Fibroblast of pulmonary artery (primary cell): ENCODE results near the gene ZNF74.
"Not testable (repeated sequence)": the region's sequence is repeated elsewhere in the genome, so short reads cannot be mapped to it uniquely, and the experiment has no call there.

Source experiments
- DNase-seq: peaks from one replicate; pipeline ENCODE4 v3.0.0-alpha.2; 2010; ENCODE audit warnings: low read depth
- H3K4me3 ChIP-seq: replicated peaks from 2 replicates; pipeline ENCODE4 v1.5.1; 2011; ENCODE audit warnings: low read depth, mild to moderate bottlenecking, control low read depth, low read length, moderate library complexity
- TF ChIP-seq, protein P1 (sequence below): IDR thresholded peaks from 2 replicates; pipeline ENCODE4 v1.5.1; 2011; ENCODE audit warnings: mild to moderate bottlenecking, control low read depth, low read length, inconsistent platforms; ENCODE audit errors: missing control alignments

The ZNF74 gene

DNA sequence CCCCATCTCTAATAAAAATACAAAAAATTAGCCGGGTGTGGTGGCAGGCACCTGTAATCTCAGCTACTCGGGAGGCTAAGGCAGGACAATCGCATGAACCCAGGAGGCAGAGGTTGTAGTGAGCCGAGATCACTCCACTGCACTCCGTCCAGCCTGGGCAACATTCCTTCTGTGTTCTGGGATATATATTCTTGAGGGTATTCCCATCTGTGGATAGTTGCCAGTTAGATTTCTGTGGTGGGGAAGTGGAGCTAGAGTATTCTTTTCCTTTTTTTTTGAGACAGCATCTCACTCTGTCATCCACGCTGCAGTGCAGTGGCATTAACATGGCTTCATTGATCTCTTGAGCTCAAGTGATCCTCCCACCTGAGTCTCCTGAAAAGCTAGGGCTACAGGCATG lies 9.1 kb upstream of the ZNF74 start:
- DNase-seq: no peak
- TF ChIP-seq, protein P1, sequence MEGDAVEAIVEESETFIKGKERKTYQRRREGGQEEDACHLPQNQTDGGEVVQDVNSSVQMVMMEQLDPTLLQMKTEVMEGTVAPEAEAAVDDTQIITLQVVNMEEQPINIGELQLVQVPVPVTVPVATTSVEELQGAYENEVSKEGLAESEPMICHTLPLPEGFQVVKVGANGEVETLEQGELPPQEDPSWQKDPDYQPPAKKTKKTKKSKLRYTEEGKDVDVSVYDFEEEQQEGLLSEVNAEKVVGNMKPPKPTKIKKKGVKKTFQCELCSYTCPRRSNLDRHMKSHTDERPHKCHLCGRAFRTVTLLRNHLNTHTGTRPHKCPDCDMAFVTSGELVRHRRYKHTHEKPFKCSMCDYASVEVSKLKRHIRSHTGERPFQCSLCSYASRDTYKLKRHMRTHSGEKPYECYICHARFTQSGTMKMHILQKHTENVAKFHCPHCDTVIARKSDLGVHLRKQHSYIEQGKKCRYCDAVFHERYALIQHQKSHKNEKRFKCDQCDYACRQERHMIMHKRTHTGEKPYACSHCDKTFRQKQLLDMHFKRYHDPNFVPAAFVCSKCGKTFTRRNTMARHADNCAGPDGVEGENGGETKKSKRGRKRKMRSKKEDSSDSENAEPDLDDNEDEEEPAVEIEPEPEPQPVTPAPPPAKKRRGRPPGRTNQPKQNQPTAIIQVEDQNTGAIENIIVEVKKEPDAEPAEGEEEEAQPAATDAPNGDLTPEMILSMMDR: no peak
- H3K4me3 ChIP-seq: no peak overlapping the region

DNA sequence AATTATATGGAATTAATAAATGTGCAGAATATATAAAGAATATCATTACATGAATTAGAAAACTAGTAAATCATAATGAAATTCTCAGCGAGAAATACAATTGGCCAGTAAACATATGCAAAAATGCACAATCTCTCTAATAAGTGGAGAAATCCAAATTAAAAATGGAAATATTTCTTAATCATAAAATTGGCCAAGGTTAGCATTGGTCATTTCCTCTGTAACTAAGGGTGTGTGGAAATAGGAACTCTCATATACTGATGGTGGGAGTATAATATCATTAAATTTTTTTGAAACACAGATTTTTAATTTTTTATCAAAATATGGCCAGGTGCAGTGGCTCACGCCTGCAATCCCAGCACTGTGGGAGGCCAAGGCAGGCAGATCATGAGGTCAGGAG lies 7.6 kb upstream of the ZNF74 start:
- H3K4me3 ChIP-seq: no peak overlapping the region
- no peak for DNase-seq
- TF ChIP-seq, protein P1: no peak

DNA sequence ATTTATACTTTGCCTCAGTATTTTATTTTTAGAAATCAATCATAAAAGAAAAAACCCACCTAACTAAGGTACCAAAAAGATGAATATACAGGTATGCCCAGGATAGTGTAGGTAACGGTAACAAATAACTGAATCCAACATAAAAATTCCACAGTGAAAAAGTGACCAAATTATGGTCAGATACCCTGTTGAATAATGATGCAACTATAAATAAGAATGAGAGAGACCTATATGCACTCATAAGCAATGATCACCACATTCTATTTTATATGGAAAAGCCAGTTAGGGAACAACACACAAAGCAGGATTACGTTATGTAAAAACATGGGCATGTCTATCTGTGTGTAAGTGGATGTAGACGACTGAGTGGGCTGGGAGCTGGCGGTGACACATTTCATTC lies 7.0 kb upstream of the ZNF74 start:
- no peak overlapping the region for H3K4me3 ChIP-seq
- DNase-seq: no peak
- TF ChIP-seq, protein P1: no peak

DNA sequence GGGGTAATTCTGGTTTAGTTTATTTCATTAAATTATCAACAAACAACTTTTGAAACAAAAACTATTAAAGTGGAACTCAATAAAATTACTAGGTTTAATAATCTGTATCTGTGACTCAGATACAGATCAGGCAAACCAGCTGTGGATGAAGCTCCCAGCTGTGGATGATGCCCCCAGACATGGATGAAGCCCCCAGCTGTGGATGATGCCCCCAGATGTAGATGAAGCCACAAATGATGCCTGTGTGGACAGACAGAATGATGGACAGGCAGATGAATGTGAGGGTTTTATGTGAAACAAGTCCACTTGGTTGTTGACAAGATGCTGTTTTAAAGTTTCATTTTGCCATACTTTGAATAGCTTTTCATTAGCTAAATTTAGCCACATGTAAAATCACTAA lies 5.8 kb upstream of the ZNF74 start:
- no peak overlapping the region for H3K4me3 ChIP-seq
- TF ChIP-seq, protein P1: no peak
- DNase-seq: no peak

DNA sequence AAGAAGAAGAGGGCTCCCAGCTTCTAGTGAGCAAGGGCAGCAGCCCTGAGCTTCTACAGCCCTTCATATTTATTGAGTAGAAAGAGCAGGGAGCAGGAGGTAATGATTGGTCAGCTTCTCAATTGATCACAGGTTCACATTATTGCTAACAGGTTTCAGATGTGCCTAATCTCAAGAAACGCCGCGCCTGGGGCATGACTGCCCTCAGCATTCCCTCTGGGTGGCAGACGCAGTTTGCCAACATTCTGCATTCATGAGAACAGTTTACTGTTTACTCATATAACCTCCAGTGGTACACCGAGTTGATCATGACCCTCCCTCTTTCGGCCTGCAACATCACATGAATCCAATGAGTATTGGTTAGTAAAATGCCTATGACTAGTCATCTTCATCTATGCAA lies 4.7 kb upstream of the ZNF74 start:
- no peak for DNase-seq
- TF ChIP-seq, protein P1: no peak
- H3K4me3 ChIP-seq: no peak overlapping the region

DNA sequence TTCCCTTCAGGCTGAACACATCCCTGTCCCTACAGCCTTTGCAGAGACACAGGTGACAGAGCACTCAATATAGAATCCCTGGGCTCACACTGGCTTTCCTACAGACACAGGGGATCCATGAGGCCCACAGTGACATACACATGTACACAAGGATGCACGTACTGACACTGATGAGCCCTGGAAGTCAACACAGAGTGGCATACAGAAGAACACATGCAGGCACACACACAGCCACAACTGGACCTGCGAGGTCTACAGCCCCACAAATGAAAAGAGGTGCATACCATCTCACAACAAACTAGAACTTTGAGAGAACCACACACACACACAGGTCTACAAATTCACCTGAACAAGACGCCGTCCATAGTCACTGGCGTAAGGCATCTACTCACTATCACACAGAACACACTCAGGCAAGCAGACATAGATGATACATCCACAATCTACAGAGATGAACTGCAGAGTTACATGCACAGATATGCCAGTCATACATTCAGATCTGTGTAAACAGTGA lies 3.5 kb upstream of the ZNF74 start:
- TF ChIP-seq, protein P1: no peak
- no peak overlapping the region for H3K4me3 ChIP-seq
- DNase-seq: no peak

DNA sequence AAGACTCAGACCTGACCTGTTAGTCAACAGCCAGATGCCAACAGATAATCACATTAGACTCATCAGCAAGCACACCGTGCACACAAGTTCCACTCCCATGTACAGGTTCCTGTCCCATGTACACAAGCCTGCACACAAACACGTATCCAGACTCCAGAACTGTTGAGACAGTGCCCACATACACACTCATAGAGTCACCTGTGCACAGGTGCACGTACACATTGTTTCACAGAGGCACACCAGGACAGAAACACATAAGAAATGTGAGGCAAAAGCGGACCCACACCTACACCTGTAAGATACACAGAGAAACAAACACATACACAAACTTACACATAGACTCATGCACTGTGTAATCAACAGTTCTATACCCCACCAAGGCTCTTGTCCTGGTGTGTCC lies 2.7 kb upstream of the ZNF74 start:
- DNase-seq: no peak
- TF ChIP-seq, protein P1: no peak
- no peak overlapping the region for H3K4me3 ChIP-seq

DNA sequence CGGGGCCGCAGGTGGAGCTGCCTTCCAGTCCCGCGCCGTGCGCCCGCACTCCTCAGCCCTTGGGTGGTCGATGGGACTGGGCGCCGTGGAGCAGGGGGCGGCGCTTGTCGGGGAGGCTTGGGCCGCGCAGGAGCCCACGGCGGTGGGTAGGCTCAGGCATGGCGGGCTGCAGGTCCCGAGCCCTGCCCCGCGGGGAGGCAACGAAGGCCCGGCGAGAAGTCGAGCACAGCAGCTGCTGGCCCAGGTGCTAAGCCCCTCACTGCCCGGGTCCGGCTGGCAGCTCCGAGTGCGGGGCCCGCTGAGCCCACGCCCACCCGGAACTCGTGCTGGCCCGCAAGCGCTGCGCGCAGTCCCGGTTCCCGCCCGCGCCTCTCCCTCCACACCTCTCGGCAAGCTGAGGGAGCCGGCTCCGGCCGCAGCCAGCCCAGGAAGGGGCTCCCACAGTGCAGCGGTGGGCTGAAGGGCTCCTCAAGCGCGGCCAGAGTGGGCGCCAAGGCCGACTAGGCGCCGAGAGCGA lies 1.5 kb upstream of the ZNF74 start:
- not testable (repeated sequence) for DNase-seq

More for the DNA sequence above, 1.5 kb upstream of the ZNF74 start:
- H3K4me3 ChIP-seq: not testable (repeated sequence)
